HG03039 (cell line): ENCODE data around the gene OR7C2.

Experiments used
- ATAC-seq: cut with Tn5 transposase; IDR thresholded peaks from one replicate; pipeline ENCODE4 v1.9.1; 2021; ENCODE audit warnings: mild to moderate bottlenecking, moderate library complexity; ENCODE audit not compliant: unreplicated experiment

Gene OR7C2

GRCh38 chr19:14978161-14978776, 37.0 kb downstream of the OR7C2 start:
- ATAC-seq = no peak

DNA sequence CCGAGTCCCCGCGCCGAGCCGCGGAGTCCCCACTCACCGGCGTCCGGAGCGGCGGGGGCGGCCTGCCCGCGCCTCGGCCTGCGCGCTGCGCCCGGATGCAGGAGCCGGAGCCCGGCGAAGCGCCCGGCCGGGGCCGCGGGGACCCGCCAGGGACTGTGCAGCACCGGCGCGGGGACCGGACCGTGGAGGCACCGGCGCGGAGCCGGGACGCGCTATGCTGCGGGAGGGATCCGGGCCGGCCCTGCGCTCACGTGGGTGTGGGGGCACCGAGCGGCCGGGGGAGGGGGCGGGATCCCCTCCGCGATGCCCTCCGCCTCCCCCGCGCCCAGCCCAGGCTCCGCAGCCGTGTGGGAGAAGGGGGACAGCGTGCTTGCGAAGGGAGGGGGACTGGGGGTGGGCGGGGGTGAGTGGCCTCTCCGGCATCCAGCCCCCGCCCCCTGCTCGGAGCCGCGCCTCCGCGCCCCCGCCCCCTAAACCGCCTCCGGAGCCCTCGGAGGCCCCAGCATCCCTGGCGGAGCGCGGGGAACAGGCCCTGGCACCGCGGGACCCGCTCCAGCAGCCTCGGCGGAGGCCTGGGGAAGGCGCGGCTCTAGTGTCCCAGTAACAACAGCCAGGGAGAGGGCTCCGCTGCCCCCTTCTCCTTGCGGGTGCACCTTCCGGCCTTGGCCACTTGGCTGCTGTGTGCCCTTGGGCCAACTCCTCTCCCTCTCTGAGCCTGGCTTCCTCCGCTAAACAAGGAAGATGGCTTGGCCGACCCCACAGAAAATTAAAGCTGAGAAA, 38.4 kb downstream of the OR7C2 start, which contains the start of gene SLC1A6:
SLC1A6 (minus strand) TSS at position 389 of the 780 bp plus-strand sequence. CDS start 6,954 bp downstream, outside the sequence.
- no peak for ATAC-seq

DNA sequence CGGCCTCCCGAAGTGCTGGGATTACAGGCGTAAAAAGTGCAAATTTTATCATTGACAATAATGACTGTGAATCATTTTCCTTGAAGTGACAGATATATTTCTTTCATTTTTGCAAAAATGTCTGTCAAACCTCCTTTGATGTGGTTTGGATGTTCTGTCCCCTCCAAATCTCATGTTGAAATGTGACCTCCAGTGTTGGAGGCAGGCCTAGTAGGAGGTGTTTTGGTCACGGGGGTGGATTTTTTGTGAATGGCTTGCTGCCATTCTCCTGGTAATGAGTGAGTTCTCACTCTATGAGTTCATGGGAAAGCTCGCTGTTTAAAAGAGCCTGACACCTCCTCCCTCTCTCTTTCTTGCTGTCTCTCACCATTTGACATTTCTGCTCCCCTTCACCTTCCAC, 43.8 kb downstream of the OR7C2 start:
- no peak for ATAC-seq
